Left cardiac atrium (tissue), 4 donors: Measurements from ENCODE around the gene PAM. TPM values are rescaled to one million over a fixed set of nuclear protein-coding genes. Genes with fewer than 3 reads are reported as not detected.
A peak's percentile ranks its signal among the peaks of the same experiment; 100 is the strongest.

Experiments used
- ATAC-seq, 2 donors: fragments of 200-7000 bp; cut with Tn5 transposase; one replicate each; pipeline ENCODE4 v1.9.1; 2020; ENCODE audit warnings: mild to moderate bottlenecking in 2 of 2, moderate library complexity in 2 of 2
- DNase-seq: peaks from one replicate; pipeline ENCODE4 v3.0.0-alpha.2; 2020
- intact Hi-C, 2 donors: fragments of 100-400 bp; cut with DNase I; formaldehyde crosslinking; loops; one replicate each; pipeline versions ENCODE4 v1.14.1 to v1.15.1; 2022 to 2023
- total RNA-seq, 2 donors: library from RNA; stranded (reverse); fragmentation: NEBNext Ultra II Directional; extraction: Animal tissue kit (Norgen Biotek cat#: 25700); gene quantifications; one replicate each; pipeline ENCODE4 v1.2.1, GENCODE V29; 2021
- donor health status: DM: no; HTN: yes; CAD: no.
- donor health status: DM: no; HTN: yes; CAD: no; lungs with severe emphysema.
- donor health status: DM: yes; HTN: yes; CAD: no.
- donor health status: Dilated cardiomyopathy.

PAM gene
- total RNA-seq, 2 donors from 2014 or later = 2,389 to 3,652 TPM

GRCh38 chr5:102946414-102946813, 191.3 kb downstream of the PAM start:
- no peak for DNase-seq
- ATAC-seq = no peak
- intact Hi-C loops = no loop called here

- intact Hi-C loops = no loop called here
- DNase-seq (no peak), ATAC-seq (peak; percentile 80 to 82)
Observed at GRCh38 chr5:102946971-102947370, 191.9 kb downstream of the PAM start.

GRCh38 chr5:102955488-102955887, 200.4 kb downstream of the PAM start:
- ATAC-seq = no peak
- intact Hi-C loops = no loop called here
- DNase-seq = no peak

GRCh38 chr5:102956599-102956998, 201.5 kb downstream of the PAM start:
- ATAC-seq (no peak), DNase-seq (no peak)
- intact Hi-C loops = no loop called here

GRCh38 chr5:102957141-102957540, 202.0 kb downstream of the PAM start:
- intact Hi-C loops = no loop called here
- DNase-seq = no peak
- ATAC-seq = peak in 1 of 2 donors; percentile 38

- intact Hi-C loops = no loop called here
- ATAC-seq (peak; percentile 47 to 55), DNase-seq (no peak)
Observed at GRCh38 chr5:102958481-102959011, 203.4 kb downstream of the PAM start.

GRCh38 chr5:102959055-102959454, 203.9 kb downstream of the PAM start:
- ATAC-seq (peak in 1 of 2 donors; percentile 93), DNase-seq (no peak)
- intact Hi-C loops = no loop called here

GRCh38 chr5:102961671-102962070, 206.6 kb downstream of the PAM start:
- intact Hi-C loops = no loop called here
- ATAC-seq = no peak
- no peak for DNase-seq

- ATAC-seq (no peak), DNase-seq (no peak)
- intact Hi-C loops = no loop called here
Observed at GRCh38 chr5:102965653-102966052, 210.5 kb downstream of the PAM start.

GRCh38 chr5:102969641-102970040, 214.5 kb downstream of the PAM start:
- intact Hi-C loops = loop anchor here in 1 of 2 donors (10.0 kb wide), 1 partner anchor 185 kb away; no protein-coding TSS in a partner anchor

GRCh38 chr5:102971676-102972293, 216.7 kb downstream of the PAM start:
- intact Hi-C loops = loop anchor here in 1 of 2 donors (10.0 kb wide), 1 partner anchor 187 kb away; no protein-coding TSS in a partner anchor
- DNase-seq (no peak), ATAC-seq (peak; percentile 18 to 51)

More at GRCh38 chr5:102969641-102970040, 214.5 kb downstream of the PAM start:
- ATAC-seq (no peak), DNase-seq (no peak)

GRCh38 chr5:102974177-102974576, 219.1 kb downstream of the PAM start:
- ATAC-seq (no peak), DNase-seq (no peak)
- intact Hi-C loops = loop anchor here in 1 of 2 donors (10.0 kb wide), 1 partner anchor 189 kb away; no protein-coding TSS in a partner anchor

- no peak for DNase-seq
- peak in 1 of 2 donors; percentile 13 for ATAC-seq
- intact Hi-C loops = loop anchor here in 1 of 2 donors (10.0 kb wide), 1 partner anchor 190 kb away; no protein-coding TSS in a partner anchor
Observed at GRCh38 chr5:102975045-102975444, 219.9 kb downstream of the PAM start.

- no peak for ATAC-seq
- intact Hi-C loops = loop anchor here in 1 of 2 donors (10.0 kb wide), 1 partner anchor 191 kb away; no protein-coding TSS in a partner anchor
Observed at GRCh38 chr5:102975457-102976182, 220.5 kb downstream of the PAM start.

GRCh38 chr5:102981957-102982635, 227.0 kb downstream of the PAM start:
- DNase-seq (no peak), ATAC-seq (peak; percentile 34 to 49)
- intact Hi-C loops = no loop called here

More at GRCh38 chr5:102975457-102976182, 220.5 kb downstream of the PAM start:
- no peak for DNase-seq

- intact Hi-C loops = no loop called here
- DNase-seq = no peak
- ATAC-seq = no peak
Observed at GRCh38 chr5:102986074-102986473, 231.0 kb downstream of the PAM start.

GRCh38 chr5:102988459-102988858, 233.4 kb downstream of the PAM start:
- no peak for ATAC-seq
- intact Hi-C loops = no loop called here

GRCh38 chr5:102991802-102992201, 236.7 kb downstream of the PAM start:
- no peak for ATAC-seq
- intact Hi-C loops = no loop called here
- DNase-seq = no peak

More at GRCh38 chr5:102988459-102988858, 233.4 kb downstream of the PAM start:
- no peak for DNase-seq

- ATAC-seq (no peak), DNase-seq (no peak)
- intact Hi-C loops = no loop called here
Observed at GRCh38 chr5:102996011-102996575, 241.0 kb downstream of the PAM start.
